Epithelial cell of esophagus (primary cell): Measurements from ENCODE around the gene HOXB2.

Experiments
- DNase-seq: peaks from one replicate; pipeline ENCODE4 v3.0.0; 2010; ENCODE audit warnings: low read depth
- H3K4me3 ChIP-seq: 2 replicates; pipeline ENCODE4 v1.5.1; 2011; ENCODE audit warnings: mild to moderate bottlenecking, low read length, control low read depth
- TF ChIP-seq, protein P1 (sequence below): IDR thresholded peaks from 2 replicates; pipeline ENCODE4 v1.5.1; 2011; ENCODE audit warnings: low read depth, mild to moderate bottlenecking, low read length, control low read depth, inconsistent platforms; ENCODE audit not compliant: insufficient read depth; ENCODE audit errors: missing control alignments

HOXB2 gene

DNA sequence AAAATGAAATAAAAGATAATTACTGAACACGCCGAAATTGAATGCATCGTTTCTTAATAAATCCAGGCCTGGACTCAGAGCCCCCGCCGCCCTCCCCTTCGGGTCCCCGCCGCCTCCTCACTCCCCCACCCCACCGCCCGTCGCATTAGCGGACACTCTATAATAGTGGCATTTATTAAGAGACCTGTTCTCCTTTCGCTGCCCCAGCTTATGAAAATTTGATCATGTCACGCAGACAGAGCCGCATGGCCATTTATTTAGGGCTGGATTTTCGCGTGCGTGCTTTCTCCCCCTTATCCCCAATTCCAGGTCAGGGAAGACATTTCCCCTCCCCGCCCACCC, 6.3 kb upstream of the HOXB2 start:
- DNase-seq: no peak
- TF ChIP-seq, protein P1, sequence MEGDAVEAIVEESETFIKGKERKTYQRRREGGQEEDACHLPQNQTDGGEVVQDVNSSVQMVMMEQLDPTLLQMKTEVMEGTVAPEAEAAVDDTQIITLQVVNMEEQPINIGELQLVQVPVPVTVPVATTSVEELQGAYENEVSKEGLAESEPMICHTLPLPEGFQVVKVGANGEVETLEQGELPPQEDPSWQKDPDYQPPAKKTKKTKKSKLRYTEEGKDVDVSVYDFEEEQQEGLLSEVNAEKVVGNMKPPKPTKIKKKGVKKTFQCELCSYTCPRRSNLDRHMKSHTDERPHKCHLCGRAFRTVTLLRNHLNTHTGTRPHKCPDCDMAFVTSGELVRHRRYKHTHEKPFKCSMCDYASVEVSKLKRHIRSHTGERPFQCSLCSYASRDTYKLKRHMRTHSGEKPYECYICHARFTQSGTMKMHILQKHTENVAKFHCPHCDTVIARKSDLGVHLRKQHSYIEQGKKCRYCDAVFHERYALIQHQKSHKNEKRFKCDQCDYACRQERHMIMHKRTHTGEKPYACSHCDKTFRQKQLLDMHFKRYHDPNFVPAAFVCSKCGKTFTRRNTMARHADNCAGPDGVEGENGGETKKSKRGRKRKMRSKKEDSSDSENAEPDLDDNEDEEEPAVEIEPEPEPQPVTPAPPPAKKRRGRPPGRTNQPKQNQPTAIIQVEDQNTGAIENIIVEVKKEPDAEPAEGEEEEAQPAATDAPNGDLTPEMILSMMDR: no peak
- no peak overlapping the region for H3K4me3 ChIP-seq

DNA sequence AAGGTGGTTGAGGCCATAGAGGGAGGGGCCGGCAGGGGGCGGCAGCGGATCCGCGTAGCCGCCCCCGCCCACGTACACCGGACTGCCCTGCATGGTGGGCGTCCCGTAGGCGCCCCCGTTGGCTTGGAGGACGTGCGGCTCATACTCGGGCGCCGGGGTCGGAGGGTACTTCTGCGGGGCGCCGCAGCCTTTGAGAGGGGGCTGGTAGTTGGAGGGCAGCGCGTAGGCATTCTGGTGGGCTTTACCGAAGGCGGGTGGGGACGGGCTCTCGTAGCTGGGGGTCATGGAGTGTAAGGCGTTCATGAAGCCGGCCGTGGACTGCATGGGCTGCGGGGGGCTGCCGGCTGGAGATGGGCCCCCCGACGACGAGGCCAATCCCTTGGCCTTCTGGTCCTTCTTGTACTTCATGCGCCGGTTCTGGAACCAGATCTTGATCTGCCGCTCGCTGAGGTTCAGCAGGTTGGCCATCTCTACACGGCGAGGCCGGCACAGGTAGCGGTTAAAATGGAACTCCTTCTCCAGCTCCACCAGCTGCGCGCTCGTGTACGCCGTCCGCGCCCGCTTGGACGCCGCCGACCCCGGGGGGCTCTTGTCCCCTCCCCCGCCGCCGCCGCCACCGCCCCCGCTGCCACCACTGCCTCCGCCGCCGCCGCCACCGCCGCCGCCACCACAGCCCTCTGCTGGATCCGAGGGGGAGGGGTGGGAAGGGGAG, 5.7 kb upstream of the HOXB2 start:
- no peak for DNase-seq

GRCh38 chr17:48549914-48550501, 5.1 kb upstream of the HOXB2 start:
- TF ChIP-seq, protein P1: no peak
- DNase-seq: no peak
- H3K4me3 ChIP-seq: no peak overlapping the region

More for the DNA sequence above, 5.7 kb upstream of the HOXB2 start:
- no peak overlapping the region for H3K4me3 ChIP-seq
- TF ChIP-seq, protein P1: peak; percentile 8

DNA sequence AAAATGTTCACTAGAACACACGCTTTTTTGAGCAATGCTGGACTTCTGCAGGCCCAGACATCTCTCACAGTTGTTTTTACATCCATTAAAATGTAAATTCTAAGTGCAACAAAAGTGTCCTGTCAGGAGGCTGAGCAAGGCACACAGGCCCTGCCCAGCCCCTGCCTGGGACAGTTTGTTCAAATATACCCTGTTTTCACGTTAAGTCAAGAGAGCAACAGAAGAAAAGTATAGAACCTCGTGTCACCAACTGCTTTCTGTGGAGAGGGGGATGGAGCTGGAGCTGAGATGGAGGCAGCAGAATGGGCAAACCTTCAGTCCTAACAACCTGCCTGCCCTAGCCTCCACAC, 4.3 kb upstream of the HOXB2 start:
- TF ChIP-seq, protein P1: no peak
- DNase-seq: no peak
- no peak overlapping the region for H3K4me3 ChIP-seq

DNA sequence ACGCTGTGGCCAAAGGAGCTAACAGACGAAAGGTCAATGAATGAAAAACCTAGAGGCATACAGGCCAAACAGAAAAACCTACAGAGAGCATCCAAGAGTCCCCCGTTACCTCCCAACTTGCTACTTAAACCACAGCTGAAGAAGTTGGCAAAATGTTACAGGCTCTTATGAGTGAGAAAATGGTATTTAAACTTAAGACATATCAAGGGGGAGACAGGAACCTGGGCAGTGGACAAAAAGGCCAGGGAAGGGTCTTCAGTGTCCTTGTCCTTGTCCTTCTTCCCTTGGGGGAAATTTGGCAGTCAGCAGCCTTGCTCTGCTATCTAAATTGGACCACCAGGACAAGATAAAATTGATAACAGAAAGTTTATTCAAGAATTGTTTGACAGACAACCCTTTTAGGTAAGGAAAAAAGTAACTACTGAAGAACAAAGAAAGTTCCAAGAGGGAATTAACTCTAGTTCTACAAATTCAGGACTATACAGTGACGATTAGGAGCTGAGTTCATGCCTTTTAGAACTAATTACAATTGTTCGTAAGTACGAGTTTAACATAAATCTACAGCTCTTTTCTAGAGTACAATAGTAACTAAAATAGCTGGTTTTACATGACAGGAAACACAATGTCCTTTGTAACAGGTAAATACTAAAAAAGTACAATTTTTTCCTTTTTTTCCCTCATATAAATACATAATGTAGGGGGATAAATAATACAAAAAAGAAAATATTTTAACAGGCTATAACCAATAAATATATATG, 3.8 kb upstream of the HOXB2 start:
- no peak for DNase-seq
- H3K4me3 ChIP-seq: no peak overlapping the region
- TF ChIP-seq, protein P1: no peak

GRCh38 chr17:48547808-48548522, 3.1 kb upstream of the HOXB2 start:
- DNase-seq: no peak
- TF ChIP-seq, protein P1: no peak

More at GRCh38 chr17:48547808-48548522, 3.1 kb upstream of the HOXB2 start:
- H3K4me3 ChIP-seq: no peak overlapping the region
